Activated naive CD8-positive, alpha-beta T cell treated with anti-CD3 and anti-CD28 coated beads, Interleukin-2, amount 10 ng/mL, durations not matched to agents 7 days and 5 days (primary cell): ENCODE measurements around the gene SLC8A3. TPM values are rescaled to one million over a fixed set of nuclear protein-coding genes. Genes with fewer than 3 reads are reported as not detected.

ENCODE experiments used
- ATAC-seq: fragments of 150-1000 bp; cut with Tn5 transposase; one replicate; pipeline ENCODE4 v1.10.0; 2021; ENCODE audit warnings: low read depth, moderate library complexity
- POLR2A ChIA-PET: fragments of 350-600 bp; sonication (Branson Sonifier 250); formaldehyde crosslinking; loops from one replicate; lab custom pipeline; 2021; ENCODE audit warnings: antibody characterized with exemption; lab: Charles Lee
- DNase-seq: peaks from one replicate; pipeline ENCODE4 v3.0.0; 2021
- H3K27ac Mint-ChIP-seq: one replicate; pipeline ENCODE4 v1.8.0; 2022; ENCODE audit warnings: mild to moderate bottlenecking, mixed read lengths
- H3K27me3 Mint-ChIP-seq: one replicate; pipeline ENCODE4 v1.8.0; 2022; ENCODE audit warnings: mild to moderate bottlenecking, moderate library complexity, mixed read lengths
- H3K36me3 Mint-ChIP-seq: one replicate; pipeline ENCODE4 v1.8.0; 2021; ENCODE audit warnings: mild to moderate bottlenecking, mixed read lengths
- H3K4me1 Mint-ChIP-seq: one replicate; pipeline ENCODE4 v1.8.0; 2021; ENCODE audit warnings: mixed read lengths
- H3K4me3 Mint-ChIP-seq: one replicate; pipeline ENCODE4 v1.8.0; 2022; ENCODE audit warnings: mild to moderate bottlenecking, moderate library complexity, mixed read lengths
- H3K9me3 Mint-ChIP-seq: one replicate; pipeline ENCODE4 v1.8.0; 2021; ENCODE audit warnings: mixed read lengths
- total RNA-seq, 2 experiments: library from RNA; stranded (reverse); gene quantifications; one replicate each; pipeline ENCODE4 v1.2.3, GENCODE V29; 2021

Gene SLC8A3
- total RNA-seq, 2 experiments from 2014 or later, result 0.11 TPM; not detected in 1

DNA sequence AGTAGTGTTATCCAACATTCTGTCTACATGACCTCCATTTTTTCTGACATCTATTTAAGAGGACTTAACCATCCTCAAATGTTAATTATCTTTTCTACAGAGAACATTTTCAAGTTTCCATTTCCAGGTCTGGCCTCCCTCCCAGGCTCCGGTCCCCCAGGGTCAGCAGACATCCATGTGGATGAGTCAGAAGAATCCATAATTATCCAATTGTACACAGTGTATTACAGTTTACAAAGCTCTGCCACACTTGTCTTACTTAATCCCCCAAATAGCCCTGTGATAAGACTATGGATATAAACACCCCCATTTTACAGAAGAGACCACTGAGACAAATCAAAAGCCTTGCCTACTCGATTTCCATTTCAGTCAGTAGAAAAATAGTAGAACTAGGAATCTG lies 65.0 kb downstream of the SLC8A3 start:
- DNase-seq (no peak), ATAC-seq (no peak)
- no peaks in the 10 kb centered on the region for H3K4me1 Mint-ChIP-seq
- POLR2A ChIA-PET, result no interaction called here
- no peaks in the 10 kb centered on the region for H3K9me3 Mint-ChIP-seq
- H3K4me3 Mint-ChIP-seq, result no peak overlapping the region
- peaks cover 5% of the 10 kb centered on the region for H3K27me3 Mint-ChIP-seq
- H3K27ac Mint-ChIP-seq, result no peak overlapping the region
- no peaks in the 10 kb centered on the region for H3K36me3 Mint-ChIP-seq

DNA sequence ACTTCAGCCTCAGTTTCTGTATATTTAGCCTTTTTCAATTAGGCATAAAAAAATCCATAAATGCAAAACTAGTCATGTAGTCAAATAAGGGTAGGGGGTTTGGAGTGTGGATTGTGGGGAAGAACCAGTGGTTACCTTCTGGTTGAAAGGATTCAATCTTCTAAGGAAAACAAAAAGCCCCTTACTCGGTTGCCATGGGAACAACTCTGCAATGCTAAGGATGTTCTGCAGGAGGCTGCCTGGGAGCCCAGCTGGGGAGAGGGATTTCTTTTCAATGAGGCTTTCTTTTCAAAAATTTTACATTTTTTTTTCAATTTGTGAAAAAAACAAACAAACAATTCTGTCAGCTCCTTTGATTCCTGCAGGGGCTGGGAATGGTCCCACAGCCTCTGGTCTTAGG lies 67.2 kb downstream of the SLC8A3 start:
- H3K4me3 Mint-ChIP-seq, result no peak overlapping the region
- H3K4me1 Mint-ChIP-seq, result no peaks in the 10 kb centered on the region
- ATAC-seq (no peak), DNase-seq (no peak)
- no peaks in the 10 kb centered on the region for H3K9me3 Mint-ChIP-seq
- H3K27ac Mint-ChIP-seq, result no peak overlapping the region
- no peaks in the 10 kb centered on the region for H3K36me3 Mint-ChIP-seq
- peaks cover 7% of the 10 kb centered on the region for H3K27me3 Mint-ChIP-seq
- POLR2A ChIA-PET, result no interaction called here

DNA sequence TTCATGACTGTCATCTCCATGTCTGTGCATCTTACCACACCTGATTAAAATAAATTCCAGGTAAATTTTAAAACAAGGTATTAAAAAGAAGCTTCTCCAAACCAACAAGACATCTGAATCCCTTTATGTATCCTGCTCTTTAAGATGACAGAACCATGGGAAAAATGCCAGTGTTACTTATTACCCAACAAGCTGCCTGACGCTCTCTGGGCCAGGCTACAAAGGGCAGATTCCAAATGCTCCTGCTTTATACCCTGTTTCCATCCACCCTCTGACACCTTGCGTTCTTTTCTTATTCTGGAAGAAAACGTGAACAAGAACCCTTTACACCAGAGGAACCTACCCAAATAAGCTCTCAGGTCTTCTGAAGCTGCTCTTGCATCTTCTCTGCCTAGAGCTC lies 70.7 kb downstream of the SLC8A3 start:
- POLR2A ChIA-PET, result no interaction called here
- H3K9me3 Mint-ChIP-seq, result no peaks in the 10 kb centered on the region
- no peak overlapping the region for H3K4me3 Mint-ChIP-seq
- no peak overlapping the region for H3K27ac Mint-ChIP-seq
- DNase-seq (no peak), ATAC-seq (no peak)
- H3K4me1 Mint-ChIP-seq, result no peaks in the 10 kb centered on the region
- H3K36me3 Mint-ChIP-seq, result no peaks in the 10 kb centered on the region
- peaks cover 7% of the 10 kb centered on the region for H3K27me3 Mint-ChIP-seq

DNA sequence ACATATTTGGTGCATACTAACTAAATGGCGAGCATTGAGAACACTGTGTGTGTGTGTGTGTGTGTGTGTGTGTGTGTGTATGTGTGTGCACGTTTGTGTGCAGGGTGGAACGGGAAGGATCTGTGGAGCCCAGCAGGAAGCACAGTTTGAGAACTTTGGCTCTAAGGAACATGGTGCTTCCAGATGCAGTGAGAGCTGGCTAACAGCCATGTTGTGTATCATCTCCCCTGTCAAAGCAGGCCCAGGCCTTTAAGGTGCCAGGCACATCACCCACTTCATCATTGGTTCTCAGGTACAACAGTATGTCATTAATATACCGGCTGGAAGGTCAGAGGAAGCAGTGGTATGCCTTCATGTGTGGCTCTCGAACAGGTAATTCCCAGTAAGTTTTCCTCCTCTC lies 72.5 kb downstream of the SLC8A3 start:
- DNase-seq (no peak), ATAC-seq (no peak)
- H3K36me3 Mint-ChIP-seq, result no peaks in the 10 kb centered on the region
- H3K4me3 Mint-ChIP-seq, result no peak overlapping the region
- POLR2A ChIA-PET, result no interaction called here
- no peak overlapping the region for H3K27ac Mint-ChIP-seq
- no peaks in the 10 kb centered on the region for H3K9me3 Mint-ChIP-seq
- peaks cover 7% of the 10 kb centered on the region for H3K27me3 Mint-ChIP-seq
- H3K4me1 Mint-ChIP-seq, result no peaks in the 10 kb centered on the region

DNA sequence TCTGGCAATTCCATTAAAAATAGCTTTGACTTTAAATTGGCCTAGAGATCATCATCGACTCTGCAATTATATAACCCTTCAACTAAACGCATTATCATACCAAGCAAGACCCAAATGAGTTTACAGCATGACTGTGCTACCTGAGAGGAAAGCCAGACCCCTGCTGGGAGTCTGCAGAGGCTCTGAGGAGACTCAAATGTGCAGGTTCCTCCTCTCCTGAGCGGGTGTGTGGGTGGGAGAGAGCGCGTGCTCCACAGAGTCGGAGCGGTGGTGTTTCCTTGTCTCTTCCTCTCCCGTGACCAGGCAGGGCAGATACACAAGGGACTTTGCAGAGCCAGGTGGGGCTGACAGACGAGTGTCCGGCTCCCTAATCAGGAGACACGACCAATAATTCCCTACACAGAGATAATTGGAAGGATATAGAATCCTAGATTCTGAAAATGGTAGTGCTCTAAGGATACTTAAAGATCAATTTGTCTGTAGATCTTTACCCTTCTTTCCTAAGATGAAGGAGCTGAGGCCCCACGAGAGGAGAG lies 74.1 kb downstream of the SLC8A3 start:
- POLR2A ChIA-PET, result no interaction called here
- no peak for DNase-seq
- H3K36me3 Mint-ChIP-seq, result no peaks in the 10 kb centered on the region

DNA sequence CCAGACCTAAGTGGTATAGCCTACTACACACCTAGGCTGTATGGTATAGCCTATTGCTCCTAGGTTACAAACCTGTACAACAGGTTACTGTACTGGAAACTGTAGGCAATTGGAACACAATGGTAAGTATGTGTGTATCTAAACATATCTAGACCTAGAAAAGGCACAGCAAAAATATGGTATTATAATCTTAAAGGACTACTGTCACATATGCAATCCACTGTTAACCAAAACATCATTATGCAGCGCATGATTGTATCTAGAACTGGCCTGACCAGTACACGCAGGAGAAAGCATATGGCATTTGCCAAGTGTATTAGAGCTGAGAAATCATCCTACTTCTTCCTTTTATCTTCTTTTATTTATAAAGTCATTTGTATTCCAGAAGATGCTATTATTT lies 75.5 kb downstream of the SLC8A3 start:
- no peak for ATAC-seq
- no peak for DNase-seq
- Mint-ChIP-seq H3K36me3 (no peaks in the 10 kb centered on the region), H3K4me3 (no peak overlapping the region), H3K27me3 (peaks cover 7% of the 10 kb centered on the region), H3K27ac (no peak overlapping the region), H3K9me3 (no peaks in the 10 kb centered on the region), H3K4me1 (no peaks in the 10 kb centered on the region)
- POLR2A ChIA-PET, result no interaction called here

More for the DNA sequence above, 74.1 kb downstream of the SLC8A3 start:
- H3K9me3 Mint-ChIP-seq, result no peaks in the 10 kb centered on the region
- ATAC-seq, result no peak
- no peak overlapping the region for H3K4me3 Mint-ChIP-seq
- no peaks in the 10 kb centered on the region for H3K4me1 Mint-ChIP-seq
- no peak overlapping the region for H3K27ac Mint-ChIP-seq
- H3K27me3 Mint-ChIP-seq, result peaks cover 5% of the 10 kb centered on the region

DNA sequence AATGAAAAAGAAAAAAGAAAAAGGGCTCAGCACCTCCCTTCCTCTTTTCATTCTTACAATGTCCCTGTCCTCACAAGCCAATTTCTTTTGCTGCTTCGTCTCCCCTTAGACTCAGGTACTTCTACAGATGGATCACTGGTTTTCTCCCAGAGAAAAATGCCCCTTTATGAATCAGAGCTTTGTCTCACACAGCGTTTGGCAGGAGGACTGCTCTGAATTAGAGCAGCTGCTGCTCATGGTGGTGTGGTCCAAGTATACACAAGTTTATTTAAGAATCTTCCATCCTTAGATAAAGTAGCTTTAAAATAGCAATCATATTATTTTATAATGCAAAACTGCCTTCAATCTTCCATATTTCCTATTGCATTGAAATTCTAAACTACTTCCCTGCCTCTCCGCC lies 80.3 kb downstream of the SLC8A3 start:
- H3K27me3 Mint-ChIP-seq, result peaks cover 17% of the 10 kb centered on the region
- H3K36me3 Mint-ChIP-seq, result no peaks in the 10 kb centered on the region

DNA sequence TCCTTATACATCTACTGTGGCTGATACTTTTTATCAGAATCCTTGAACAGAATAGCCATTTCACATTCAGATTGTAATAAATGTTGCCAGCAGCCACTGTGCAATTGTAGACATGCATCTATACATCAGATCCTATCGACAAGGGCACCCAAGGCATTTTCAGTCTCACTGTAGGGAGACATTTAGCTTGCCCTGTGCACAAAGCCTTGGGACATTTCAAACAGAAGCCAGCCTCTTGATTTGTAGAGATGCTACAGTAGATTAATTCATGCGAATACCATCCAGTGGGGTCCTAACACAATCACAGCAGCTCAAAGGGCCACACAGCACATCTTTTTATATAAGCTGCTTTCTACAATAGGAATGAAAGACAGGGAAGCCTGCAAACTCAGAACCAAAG lies 81.4 kb downstream of the SLC8A3 start:
- no peaks in the 10 kb centered on the region for H3K36me3 Mint-ChIP-seq
- no peak overlapping the region for H3K27ac Mint-ChIP-seq
- ATAC-seq (no peak), DNase-seq (no peak)
- no peaks in the 10 kb centered on the region for H3K4me1 Mint-ChIP-seq
- H3K27me3 Mint-ChIP-seq, result peaks cover 25% of the 10 kb centered on the region
- POLR2A ChIA-PET, result no interaction called here
- H3K4me3 Mint-ChIP-seq, result no peak overlapping the region
- no peaks in the 10 kb centered on the region for H3K9me3 Mint-ChIP-seq

More for the DNA sequence above, 80.3 kb downstream of the SLC8A3 start:
- DNase-seq, result no peak
- no peak overlapping the region for H3K27ac Mint-ChIP-seq
- H3K4me1 Mint-ChIP-seq, result no peaks in the 10 kb centered on the region
- no peaks in the 10 kb centered on the region for H3K9me3 Mint-ChIP-seq
- POLR2A ChIA-PET, result no interaction called here
- no peak for ATAC-seq
- no peak overlapping the region for H3K4me3 Mint-ChIP-seq

DNA sequence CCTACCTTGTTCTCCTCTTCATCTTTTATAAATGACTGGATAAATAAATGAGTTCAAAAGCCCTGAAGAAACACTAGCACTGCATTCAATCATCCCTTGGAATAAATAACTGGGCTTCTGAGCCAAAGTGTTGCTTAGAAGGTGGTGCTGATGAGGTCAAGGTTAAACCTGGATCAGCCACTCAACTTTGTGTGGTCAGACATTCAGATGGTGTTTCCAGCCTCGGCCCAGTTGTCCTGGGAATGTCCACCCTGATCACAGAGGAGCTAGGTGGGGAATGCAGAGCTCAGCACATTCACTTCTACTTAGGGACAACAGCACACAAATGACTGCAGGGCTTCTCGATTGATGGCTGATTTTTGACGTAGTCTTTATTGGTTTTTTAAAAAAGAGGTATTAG lies 88.7 kb downstream of the SLC8A3 start:
- H3K4me1 Mint-ChIP-seq, result no peaks in the 10 kb centered on the region
- no peak for ATAC-seq
- H3K9me3 Mint-ChIP-seq, result no peaks in the 10 kb centered on the region
- no peak for DNase-seq
- peaks cover 27% of the 10 kb centered on the region for H3K27me3 Mint-ChIP-seq
- H3K4me3 Mint-ChIP-seq, result no peak overlapping the region
- POLR2A ChIA-PET, result no interaction called here
- H3K27ac Mint-ChIP-seq, result no peak overlapping the region
- no peaks in the 10 kb centered on the region for H3K36me3 Mint-ChIP-seq

DNA sequence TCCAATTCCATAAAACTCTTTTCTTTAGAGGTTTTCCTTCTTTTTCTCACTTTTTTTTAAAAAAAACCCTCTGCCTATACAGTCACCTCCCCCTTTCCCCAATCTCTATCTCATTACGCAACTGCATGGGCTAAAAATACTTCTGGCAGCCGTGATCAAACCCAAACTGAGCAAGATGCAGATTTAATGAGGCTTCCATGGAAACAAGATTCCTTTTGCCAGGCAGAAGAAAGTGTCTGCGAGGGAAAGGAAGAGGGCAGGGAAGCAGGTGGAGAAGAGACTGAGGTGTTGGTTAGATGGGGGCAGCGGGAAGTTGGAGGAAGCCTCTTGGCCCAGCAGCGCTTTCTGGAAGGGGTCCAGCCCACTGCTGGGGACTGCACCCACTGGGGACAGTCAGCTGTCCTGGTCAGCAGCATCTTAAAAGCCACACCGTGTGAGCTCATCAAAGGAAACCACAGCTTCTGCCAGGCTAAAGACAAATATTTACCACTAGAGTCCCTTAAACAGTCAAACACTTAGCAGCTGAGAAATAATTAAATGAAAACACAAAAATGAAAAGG lies 90.4 kb downstream of the SLC8A3 start:
- Mint-ChIP-seq H3K27me3 (peaks cover 25% of the 10 kb centered on the region), H3K9me3 (no peaks in the 10 kb centered on the region), H3K4me3 (no peak overlapping the region), H3K36me3 (no peaks in the 10 kb centered on the region), H3K4me1 (no peaks in the 10 kb centered on the region), H3K27ac (no peak overlapping the region)
- ATAC-seq, result no peak
- POLR2A ChIA-PET, result no interaction called here
- no peak for DNase-seq

DNA sequence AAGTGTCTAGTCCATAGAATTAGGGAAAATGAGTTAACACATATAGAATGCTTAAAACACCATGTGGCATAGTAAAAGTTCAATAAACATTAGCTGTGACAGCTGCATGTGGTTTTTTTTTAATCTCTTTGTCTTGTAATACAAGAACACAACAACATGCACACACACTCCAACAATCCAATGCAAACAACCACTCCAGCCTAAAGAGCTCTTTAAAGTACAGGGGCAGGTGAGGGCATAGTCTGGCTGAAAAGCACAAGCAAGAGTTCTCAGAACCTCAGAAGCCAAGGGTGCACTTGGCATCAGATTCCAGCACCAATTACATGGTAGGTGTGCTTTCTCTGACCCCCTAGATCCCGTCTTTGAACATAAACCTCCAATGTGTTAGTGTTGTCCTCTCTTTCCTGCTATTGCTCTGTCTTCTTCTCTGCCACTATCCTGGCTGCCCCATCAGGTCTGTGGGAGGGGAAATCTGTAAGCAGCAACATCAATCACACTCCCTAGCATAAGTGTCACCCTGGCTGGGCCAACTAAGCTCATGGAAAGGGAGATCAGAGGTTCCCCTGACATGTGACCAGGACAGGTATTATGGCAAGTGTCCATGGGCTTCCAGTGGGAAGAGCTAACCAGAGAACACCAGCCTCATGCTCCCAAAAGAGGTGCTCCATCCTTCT lies 91.0 kb downstream of the SLC8A3 start:
- Mint-ChIP-seq H3K27ac (no peak overlapping the region), H3K4me1 (no peaks in the 10 kb centered on the region), H3K27me3 (peaks cover 20% of the 10 kb centered on the region), H3K36me3 (no peaks in the 10 kb centered on the region), H3K9me3 (no peaks in the 10 kb centered on the region), H3K4me3 (no peak overlapping the region)
- POLR2A ChIA-PET, result no interaction called here
- ATAC-seq (no peak), DNase-seq (no peak)

DNA sequence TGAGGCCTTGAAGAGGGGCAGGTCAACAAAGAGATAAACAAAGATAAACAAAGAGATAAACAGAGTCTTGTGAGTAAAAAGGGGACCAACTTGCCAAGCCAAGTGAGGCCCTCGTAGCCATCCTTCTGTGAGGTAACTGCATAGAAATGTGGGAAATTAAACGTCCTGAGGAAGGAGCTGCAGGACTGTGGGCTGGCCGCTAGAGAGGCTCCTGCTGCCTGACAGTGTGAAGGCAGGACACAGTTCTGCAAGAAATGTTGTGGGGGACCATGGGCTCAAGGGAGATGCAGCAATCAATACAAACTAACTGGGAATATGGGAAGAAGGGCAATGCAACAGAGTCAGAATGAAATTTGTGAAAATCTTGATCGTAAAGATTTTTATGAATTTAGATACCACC lies 91.9 kb downstream of the SLC8A3 start:
- Mint-ChIP-seq H3K27ac (no peak overlapping the region), H3K4me3 (no peak overlapping the region), H3K9me3 (no peaks in the 10 kb centered on the region), H3K27me3 (peaks cover 20% of the 10 kb centered on the region), H3K4me1 (peaks cover 3% of the 10 kb centered on the region), H3K36me3 (no peaks in the 10 kb centered on the region)
- POLR2A ChIA-PET, result no interaction called here
- DNase-seq, result no peak
- ATAC-seq, result no peak

DNA sequence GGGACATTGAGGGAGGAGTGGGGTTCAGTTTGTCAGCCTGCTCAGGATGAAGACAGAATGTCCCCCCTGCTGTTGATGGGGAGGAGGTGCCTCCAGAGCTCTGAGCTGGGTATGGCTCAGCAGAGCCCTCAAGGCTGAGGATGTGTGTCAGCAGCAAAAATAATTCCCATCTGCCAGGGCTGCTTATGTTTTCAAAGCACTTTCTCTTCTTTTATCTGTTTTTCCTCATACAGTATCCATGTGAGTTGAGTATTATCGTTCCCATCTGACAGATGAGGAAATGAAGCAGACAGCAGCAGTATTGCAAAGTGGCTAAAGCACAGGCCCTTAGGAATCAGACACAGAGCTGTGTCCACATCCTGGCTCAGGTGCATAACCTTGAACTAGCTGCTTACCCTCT lies 94.1 kb downstream of the SLC8A3 start:
- H3K36me3 Mint-ChIP-seq, result no peaks in the 10 kb centered on the region
- DNase-seq, result no peak
- POLR2A ChIA-PET, result no interaction called here
- ATAC-seq, result no peak
- H3K27ac Mint-ChIP-seq, result no peak overlapping the region
- no peaks in the 10 kb centered on the region for H3K9me3 Mint-ChIP-seq
- no peak overlapping the region for H3K4me3 Mint-ChIP-seq
- H3K27me3 Mint-ChIP-seq, result peaks cover 11% of the 10 kb centered on the region
- H3K4me1 Mint-ChIP-seq, result peaks cover 3% of the 10 kb centered on the region

DNA sequence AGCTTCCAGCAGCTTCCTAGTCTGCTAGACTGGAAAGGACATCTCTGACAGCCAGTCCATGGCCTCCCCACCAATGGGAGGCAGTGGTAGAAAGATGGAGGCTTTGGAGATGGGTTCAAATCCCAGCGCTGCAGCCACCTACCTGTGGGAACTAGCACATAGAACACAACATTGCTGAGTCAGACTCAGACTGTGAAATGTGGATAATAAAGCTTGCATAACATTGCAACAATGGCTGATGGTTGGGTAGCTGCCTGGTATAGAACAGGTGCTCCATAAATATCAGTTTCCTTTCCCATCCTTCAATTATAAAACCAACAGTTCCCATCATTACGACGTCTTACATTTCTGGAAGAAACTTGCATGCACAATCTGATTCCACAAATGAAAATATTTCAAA lies 94.6 kb downstream of the SLC8A3 start:
- POLR2A ChIA-PET, result no interaction called here
- no peak for ATAC-seq

More for the DNA sequence above, 94.6 kb downstream of the SLC8A3 start:
- Mint-ChIP-seq H3K4me1 (peaks cover 3% of the 10 kb centered on the region), H3K27ac (no peak overlapping the region), H3K4me3 (no peak overlapping the region), H3K27me3 (peaks cover 11% of the 10 kb centered on the region), H3K36me3 (no peaks in the 10 kb centered on the region), H3K9me3 (no peaks in the 10 kb centered on the region)
- no peak for DNase-seq
